NCI-H1048 (cell line): ENCODE measurements around the gene KCNQ5.

Experiments
- DNase-seq: peaks from one replicate; lab custom pipeline; 2025; lab: John Stamatoyannopoulos, UW

Gene KCNQ5

GRCh38 chr6:72742001-72742673, 120.3 kb downstream of the KCNQ5 start:
- no peak for DNase-seq

GRCh38 chr6:72746276-72746675, 124.4 kb downstream of the KCNQ5 start:
- no peak for DNase-seq

GRCh38 chr6:72748759-72749158, 126.9 kb downstream of the KCNQ5 start:
- no peak for DNase-seq

DNA sequence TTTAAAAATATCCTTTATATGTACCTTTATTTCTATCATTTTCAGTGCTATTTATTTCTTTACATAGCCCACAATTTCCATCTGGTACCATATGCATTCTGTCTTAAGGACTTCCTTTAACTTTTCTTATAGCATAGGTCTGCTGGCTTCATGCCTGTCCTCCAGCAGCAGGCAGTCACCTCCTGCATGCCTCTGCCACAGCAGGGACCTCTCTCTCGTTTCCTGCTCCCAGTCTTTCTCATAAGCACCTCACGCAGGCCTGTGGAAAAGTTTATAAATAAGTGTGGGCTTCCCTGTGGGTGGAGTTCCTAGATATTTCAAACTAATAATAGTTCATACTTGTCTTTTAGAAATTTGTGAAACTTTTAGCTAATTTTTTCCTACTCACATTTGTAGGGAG, 133.9 kb downstream of the KCNQ5 start:
- no peak for DNase-seq

GRCh38 chr6:72757048-72757447, 135.2 kb downstream of the KCNQ5 start:
- DNase-seq, result no peak

DNA sequence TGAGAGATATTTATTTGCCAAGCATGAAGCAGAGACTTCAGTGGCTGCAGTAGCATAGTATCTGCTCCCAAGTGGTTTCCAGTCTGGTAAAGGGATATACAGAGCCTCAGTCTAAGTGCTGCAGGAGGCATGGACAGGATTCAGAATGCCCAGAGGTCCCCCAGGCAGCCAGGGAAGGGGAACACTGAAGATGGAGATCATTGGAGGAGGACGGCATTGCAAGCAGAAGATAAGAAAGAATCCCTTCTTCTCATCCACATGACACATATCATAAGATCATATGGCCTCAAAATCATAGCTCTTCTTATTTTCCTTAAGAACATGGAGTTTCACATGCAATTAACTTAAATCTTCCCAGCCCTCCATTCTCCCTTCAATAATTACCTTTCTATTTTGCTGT, 136.1 kb downstream of the KCNQ5 start:
- no peak for DNase-seq

- DNase-seq, result no peak
Measured at GRCh38 chr6:72758901-72759300, 137.0 kb downstream of the KCNQ5 start.

DNA sequence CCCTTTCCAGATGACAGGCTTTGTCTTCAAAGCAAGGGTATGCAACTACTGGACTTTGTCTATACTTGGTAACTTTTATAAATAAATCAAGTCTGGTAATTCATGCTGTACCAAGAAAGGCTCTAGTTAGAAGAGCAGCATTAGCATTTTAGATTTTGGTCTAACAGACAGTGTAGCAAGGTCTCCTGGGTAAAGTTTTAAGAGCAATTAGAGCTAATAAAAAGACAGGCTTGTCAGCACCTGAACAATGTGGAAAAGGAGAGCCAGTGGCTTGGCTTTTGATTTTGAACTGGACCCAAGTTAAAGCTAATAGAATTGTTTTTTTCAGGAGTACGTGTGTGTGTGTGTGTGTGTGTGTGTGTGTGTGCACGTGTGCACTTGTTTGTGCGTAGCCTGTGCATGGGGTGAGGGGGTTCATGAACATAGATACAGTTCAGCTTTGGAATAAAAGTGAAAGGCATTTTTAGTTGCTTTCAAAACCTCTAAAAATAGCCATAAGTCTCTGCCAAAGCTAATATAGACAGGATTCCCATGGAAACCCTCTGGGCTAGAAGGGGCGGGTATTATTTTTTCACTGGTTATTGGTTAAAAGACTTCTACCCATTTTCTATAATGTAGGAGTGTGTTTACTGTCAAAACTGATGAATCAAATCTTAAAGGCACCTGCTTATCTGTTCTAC, 138.4 kb downstream of the KCNQ5 start:
- DNase-seq, result no peak

DNA sequence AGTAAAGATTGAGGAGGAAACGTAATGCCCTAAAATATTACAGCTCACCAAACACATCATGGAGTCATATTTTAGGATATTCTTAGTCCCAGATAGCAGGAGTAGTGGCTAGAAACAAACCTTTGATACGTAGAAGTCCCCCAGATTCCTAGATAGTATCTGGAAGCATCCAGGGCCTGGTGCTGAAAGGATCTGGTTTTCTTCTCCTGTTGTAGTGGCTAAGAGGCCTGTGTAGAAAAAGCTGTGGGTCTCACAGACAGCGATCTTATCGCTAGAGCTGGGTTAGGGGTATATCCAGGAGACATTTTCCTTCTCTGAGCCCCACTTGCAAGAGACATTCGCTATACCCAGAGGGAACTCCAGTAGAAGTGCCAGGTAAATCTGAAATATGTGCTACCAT, 139.9 kb downstream of the KCNQ5 start:
- no peak for DNase-seq

DNA sequence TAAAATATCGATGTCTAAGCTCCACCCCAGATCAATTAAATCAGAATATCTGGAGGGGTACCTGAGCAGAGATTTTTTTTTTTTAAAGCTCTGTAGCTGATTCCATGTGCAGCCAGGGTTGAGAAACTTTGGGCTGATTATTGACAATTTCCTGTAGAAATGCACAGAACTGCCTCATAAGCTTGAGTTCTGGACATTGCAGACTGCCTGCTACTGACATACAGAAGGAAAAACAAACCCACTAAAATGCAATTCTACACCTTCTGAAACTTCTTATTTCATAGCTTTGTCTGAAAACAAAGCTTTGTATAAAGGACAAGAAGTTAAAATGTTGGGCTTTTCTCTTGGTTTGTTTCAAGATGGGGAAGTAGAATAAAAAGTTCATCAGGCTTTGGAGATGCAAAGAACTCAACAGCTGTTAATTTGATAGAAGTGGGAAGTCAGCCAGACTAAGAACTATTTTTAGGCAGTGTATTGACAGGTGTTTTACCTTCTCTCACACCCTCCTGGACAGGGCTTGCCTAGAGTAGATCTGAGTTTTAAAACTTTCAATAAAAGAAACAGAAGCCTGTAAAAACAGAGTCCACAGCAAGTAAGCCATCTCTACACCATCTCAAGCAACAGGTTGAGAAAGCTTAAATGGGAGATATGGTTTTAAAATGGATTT, 147.7 kb downstream of the KCNQ5 start:
- no peak for DNase-seq

- no peak for DNase-seq
Measured at GRCh38 chr6:72770959-72771358, 149.1 kb downstream of the KCNQ5 start.

DNA sequence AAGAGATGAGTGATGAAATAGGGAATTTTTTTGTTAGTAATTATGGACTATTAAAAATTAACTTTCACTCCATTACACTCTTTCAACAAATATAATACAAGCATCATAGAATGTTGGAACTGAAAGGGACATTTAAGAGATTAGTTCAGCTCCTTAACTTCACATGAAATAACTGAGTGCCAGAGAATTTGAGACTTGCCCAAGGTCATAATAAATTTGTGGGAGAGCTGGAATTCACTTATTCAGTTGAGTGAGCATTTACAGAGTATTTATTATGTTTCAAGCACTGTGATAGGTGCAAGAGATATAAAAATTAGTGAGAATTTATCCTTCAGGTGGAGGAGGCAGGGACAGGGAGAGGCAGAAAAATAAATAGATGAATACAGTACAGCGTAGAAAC, 154.6 kb downstream of the KCNQ5 start:
- peak; percentile 62 for DNase-seq

DNA sequence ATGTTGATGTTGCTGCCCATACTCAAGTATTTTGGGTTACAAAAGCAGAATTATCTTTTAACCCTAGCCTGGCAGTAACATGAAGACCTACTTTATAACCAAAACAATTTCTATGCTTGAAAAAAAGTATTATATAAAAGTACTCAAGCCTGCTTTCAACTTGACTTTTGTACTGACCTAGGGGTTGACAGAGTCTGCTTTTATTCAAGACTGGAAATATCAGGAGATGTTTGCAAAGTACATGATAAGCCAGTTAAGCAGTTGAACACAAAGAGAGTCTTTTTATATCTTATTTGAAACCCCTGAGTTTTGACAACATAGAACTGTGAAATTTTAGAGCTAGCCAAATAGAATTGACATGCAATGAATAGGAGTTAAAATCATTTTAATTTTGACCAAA, 159.8 kb downstream of the KCNQ5 start:
- DNase-seq, result no peak

- DNase-seq, result no peak
Measured at GRCh38 chr6:72783035-72783434, 161.2 kb downstream of the KCNQ5 start.

DNA sequence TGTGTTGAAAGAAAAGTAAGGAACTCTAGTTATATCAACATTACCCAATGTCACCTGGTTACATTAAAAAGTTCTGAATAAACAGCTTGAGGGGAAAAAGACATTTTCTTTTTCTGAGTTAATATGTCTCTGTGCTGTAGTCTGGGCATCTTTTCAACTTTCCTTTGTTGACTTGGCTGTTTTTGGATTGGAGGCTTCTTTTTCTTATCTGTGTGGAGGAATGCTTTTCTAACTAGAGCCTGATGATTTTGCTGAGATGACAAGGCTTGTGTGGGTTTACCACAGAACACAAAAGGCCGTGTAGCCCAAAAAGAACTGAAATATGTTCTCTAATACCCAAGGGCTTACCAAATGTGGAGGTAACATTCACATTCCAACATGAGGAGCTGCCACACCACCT, 161.8 kb downstream of the KCNQ5 start:
- DNase-seq, result no peak

DNA sequence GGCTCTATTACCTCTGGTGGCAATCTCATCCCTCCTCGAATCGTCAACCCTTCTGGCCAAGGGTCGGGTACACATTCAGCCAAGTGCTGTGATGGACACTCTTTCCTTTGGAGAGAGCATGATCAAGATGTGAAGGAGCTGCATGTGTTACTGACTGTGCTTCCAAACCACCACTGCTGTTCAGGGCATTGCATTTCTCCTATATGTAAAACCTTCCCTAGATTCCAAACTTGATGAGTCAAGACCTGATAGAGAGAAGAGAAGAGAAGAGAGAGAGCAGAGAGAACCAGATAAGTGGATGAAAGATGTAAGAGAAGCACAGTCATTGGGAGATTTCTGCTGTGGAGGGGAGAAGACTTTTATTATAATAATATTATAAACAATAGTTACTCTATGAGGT, 162.2 kb downstream of the KCNQ5 start:
- DNase-seq, result no peak

GRCh38 chr6:72784581-72784980, 162.7 kb downstream of the KCNQ5 start:
- no peak for DNase-seq

DNA sequence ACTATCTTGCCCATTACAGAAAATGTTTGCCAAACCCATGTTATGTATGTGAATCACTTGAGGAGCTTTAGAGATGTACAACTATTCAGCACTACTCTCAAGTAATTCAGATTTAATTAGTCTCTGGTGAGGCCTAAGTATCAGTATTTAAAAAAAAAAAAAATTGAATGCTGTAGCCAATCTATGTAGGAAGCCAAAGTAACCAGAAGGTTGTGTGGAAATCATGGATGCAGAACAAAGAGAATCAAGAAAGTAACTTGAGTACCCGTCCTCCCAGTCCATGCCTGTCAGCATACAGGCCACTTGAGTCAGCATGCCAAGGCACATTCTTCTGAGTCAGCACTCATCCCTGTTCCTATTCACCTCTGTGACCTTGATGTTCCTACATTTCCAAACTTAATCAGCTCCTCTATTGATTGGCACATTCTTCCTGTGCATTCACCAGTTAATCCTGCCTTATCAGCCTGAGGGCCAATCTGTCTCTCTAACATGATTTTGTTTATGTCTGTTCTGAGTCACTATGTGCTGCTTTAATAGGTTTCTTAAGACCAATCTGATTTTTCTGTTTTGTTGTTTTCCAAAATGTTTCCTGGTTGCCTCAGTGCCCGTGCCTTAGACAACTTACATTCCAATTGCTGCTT, 165.6 kb downstream of the KCNQ5 start:
- DNase-seq, result no peak

DNA sequence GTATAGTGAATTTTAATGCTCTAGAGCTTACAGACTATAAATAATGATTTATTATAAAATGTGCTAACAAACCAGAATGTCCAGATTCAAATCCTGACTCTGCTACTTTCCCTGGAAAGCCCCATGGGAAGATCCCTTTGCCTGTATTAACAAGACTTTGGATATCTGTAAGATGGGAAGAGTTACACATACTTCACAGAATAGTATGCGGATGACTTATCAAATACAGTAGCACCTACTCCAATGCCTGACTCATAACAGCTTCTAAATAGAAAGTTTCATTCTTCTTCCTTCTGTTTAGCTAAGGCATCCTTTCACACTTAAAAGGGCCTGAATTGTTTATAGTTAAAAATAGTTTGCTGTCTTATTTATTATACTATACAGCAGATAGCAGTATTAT, 166.3 kb downstream of the KCNQ5 start:
- no peak for DNase-seq

DNA sequence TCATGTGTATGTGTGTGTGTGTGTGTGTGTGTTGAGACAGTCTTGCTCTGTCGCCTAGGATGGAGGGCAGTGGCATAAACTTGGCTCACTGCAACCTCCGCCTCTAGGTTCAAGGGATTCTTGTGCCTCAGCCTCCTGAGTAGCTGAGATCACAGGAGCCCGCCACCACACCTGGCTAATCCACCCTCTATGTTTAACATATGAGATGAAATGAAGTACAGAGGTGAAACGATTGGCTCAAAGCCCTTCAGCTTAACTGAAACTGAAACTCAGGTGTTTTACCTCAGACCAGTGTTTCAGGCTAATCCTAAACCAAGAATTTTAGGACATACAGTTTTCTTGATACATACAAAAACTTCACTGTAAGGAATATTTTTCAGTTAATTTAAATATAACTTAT, 167.3 kb downstream of the KCNQ5 start:
- no peak for DNase-seq

- no peak for DNase-seq
Measured at GRCh38 chr6:72792692-72793091, 170.8 kb downstream of the KCNQ5 start.

DNA sequence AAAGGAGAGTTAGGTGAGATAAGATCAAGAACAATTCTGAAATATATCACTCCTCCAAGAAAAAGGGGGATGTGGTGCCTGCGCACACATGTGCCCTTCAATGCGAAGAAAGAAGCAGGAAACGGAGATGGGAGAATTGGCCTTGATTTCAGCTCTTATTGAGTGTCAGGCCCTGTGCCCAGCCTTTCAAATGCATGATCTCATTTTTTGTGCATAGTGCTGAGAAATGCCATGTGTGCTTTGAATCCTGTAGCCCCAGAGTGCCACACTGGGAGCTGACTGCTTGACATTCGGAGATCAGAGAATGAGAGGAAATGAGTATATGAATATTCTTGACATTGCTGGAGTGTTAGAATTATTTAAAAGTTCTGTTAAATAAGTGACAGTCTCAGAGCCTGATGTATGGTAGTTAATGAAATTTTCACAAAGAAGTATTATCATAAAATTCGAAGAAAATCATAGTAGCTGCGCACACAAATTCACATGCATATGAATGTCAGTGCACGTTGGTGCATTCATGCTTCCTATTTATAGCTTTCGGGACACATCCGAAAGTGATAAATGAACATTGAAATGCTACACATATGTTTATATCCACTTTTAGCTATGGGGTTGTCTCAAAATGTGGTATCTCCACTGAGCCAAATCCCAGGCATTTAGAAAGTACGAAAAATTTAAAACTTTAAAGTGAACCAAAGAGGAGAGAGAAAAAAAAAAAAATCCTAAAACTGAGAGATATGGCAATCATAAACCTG, 172.0 kb downstream of the KCNQ5 start:
- DNase-seq, result no peak
